ENCODE data around the gene COL11A2.

GRCh38 chr6:33208091-33208967 is 16.1 kb upstream of the COL11A2 start, which contains the start of gene RING1:
- TF ChIP-seq MAX (IDR thresholded peaks at IDR 0.05) (no peak), CTCF (IDR thresholded peaks at IDR 0.05 in 2 of 3, conservative IDR thresholded peaks at IDR 0.05 in 1 of 3; ENCODE audit: borderline replicate concordance in 1 of 3, insufficient read depth in 1 of 3, low read depth in 2 of 3, low read length in 2 of 3) (no peak), RAD21 (IDR thresholded peaks at IDR 0.05; ENCODE audit: low read depth) (no peak), REST (IDR thresholded peaks at IDR 0.05; ENCODE audit: low read depth) (no peak), POLR2A (IDR thresholded peaks at IDR 0.05; ENCODE audit: borderline replicate concordance, extremely low read depth, insufficient read depth, insufficient read length) (peak; percentile 53), EZH2 (IDR thresholded peaks at IDR 0.05) (no peak), SRF (IDR thresholded peaks at IDR 0.05; ENCODE audit: low read depth) (no peak), ZBTB33 (IDR thresholded peaks at IDR 0.05; ENCODE audit: extremely low read depth, insufficient replicate concordance, low read length) (no peak), ATF3 (IDR thresholded peaks at IDR 0.05) (no peak)
